HG02840 (cell line): ENCODE measurements around the gene HS6ST2.
"Not testable (repeated sequence)": the region's sequence is repeated elsewhere in the genome, so short reads cannot be mapped to it uniquely, and the experiment has no call there.

Experiments
- ATAC-seq: cut with Tn5 transposase; IDR thresholded peaks from one replicate; pipeline ENCODE4 v1.9.1; 2021; ENCODE audit warnings: mild to moderate bottlenecking, moderate library complexity, moderate number of reproducible peaks; ENCODE audit not compliant: unreplicated experiment, low FRiP score

HS6ST2 gene

GRCh38 chrX:132958091-132958703 is at the start of gene HS6ST2:
HS6ST2 (minus strand) TSS chrX:132958629.
- no peak for ATAC-seq

GRCh38 chrX:133007458-133007857 is 49.0 kb upstream of the HS6ST2 start:
- no peak for ATAC-seq

GRCh38 chrX:133005616-133006015 is 47.2 kb upstream of the HS6ST2 start:
- ATAC-seq: no peak

GRCh38 chrX:133005042-133005441 is 46.6 kb upstream of the HS6ST2 start:
- no peak for ATAC-seq

- ATAC-seq: no peak
Measured at GRCh38 chrX:132999209-132999608, 40.8 kb upstream of the HS6ST2 start.

GRCh38 chrX:132990835-132991234 is 32.4 kb upstream of the HS6ST2 start:
- no peak for ATAC-seq

- ATAC-seq: no peak
Measured at GRCh38 chrX:132986556-132986955, 28.1 kb upstream of the HS6ST2 start.

- ATAC-seq: no peak
Measured at GRCh38 chrX:132984058-132984650, 25.7 kb upstream of the HS6ST2 start.

GRCh38 chrX:132983496-132983895 is 25.1 kb upstream of the HS6ST2 start:
- no peak for ATAC-seq

- not testable (repeated sequence) for ATAC-seq
Measured at GRCh38 chrX:132980035-132980434, 21.6 kb upstream of the HS6ST2 start.

GRCh38 chrX:132968296-132968949 is 10.0 kb upstream of the HS6ST2 start:
- ATAC-seq: no peak

- no peak for ATAC-seq
Measured at GRCh38 chrX:132967049-132967448, 8.6 kb upstream of the HS6ST2 start.

- ATAC-seq: no peak
Measured at GRCh38 chrX:132965461-132965860, 7.0 kb upstream of the HS6ST2 start.

- ATAC-seq: no peak
Measured at GRCh38 chrX:132961511-132961910, 3.1 kb upstream of the HS6ST2 start.

GRCh38 chrX:132957211-132958090 is 978 bp downstream of the HS6ST2 start:
- no peak for ATAC-seq

GRCh38 chrX:132956421-132957210 is 1.8 kb downstream of the HS6ST2 start:
- no peak for ATAC-seq

GRCh38 chrX:132955690-132956089 is 2.7 kb downstream of the HS6ST2 start:
- ATAC-seq: no peak

- ATAC-seq: no peak
Measured at GRCh38 chrX:132954323-132954722, 4.1 kb downstream of the HS6ST2 start.

- no peak for ATAC-seq
Measured at GRCh38 chrX:132953354-132953753, 5.1 kb downstream of the HS6ST2 start.

- no peak for ATAC-seq
Measured at GRCh38 chrX:132948648-132949260, 9.7 kb downstream of the HS6ST2 start.
